HG03097 (cell line): ENCODE measurements around the gene COBL.

Experiments
- ATAC-seq: cut with Tn5 transposase; IDR thresholded peaks from one replicate; pipeline ENCODE4 v1.9.1; 2021; ENCODE audit not compliant: unreplicated experiment, low FRiP score

The COBL gene

DNA sequence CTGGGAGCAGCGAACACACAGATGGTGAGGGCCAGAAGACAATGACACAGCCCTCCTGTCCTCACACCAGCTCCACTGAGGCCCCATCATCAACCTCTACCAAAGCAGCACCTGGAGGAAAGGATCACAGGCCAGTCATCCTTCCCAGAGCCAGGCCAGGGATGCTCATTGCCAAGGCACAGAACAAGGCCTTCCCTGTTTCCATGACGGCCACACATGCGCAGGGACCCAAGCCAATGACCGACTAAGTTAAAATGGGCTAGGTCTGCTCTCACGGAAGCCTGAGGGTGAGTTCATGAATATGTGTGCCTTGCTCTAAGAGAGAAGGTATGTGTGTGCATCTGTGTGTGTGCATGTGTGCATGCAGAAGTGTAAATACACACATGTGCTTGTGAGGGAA lies 39.6 kb downstream of the COBL start:
- no peak for ATAC-seq

DNA sequence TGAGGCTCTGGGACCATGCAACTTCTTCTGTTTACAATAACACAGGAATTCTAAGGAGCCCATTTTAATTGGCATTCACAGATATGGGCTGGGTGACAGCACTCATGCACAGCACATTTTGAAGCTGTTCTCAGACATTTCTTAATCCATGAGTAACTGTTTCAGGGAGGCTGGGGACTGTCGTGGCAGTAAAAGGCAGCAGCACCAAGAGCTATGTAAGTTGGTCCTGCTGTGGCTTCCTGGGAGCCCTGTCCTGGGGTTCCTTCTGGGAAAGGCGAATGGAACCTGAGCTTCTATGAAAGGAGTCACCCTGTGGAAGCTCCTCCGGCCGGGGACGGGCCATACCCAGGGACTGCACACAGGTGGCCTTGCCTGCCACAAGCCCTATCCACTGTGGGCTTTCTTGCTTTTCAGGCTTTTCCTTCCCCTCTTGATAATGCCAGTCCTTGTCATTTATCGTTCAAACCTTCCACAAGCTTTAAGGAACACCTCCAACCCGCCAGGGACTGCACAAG lies 40.5 kb downstream of the COBL start:
- ATAC-seq: no peak

DNA sequence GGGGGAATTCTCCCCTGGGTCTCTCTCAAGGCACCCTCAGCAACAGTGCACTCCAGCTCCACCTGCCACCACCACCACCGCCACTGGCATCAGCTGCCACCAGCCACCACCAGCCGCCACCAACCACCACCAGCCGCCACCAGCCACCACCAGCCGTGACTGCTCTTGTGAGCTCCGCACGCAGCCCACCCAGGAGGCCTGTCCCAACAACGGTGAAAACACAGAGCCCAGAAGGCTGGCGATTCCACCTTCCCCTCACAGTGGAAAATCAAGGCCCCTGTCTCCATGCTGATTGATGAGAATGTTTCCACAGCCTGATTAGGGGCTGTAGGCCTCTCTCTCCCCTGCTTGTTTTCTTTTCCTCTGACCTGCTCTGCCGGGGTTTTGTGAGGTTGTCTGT lies 41.1 kb downstream of the COBL start:
- no peak for ATAC-seq

DNA sequence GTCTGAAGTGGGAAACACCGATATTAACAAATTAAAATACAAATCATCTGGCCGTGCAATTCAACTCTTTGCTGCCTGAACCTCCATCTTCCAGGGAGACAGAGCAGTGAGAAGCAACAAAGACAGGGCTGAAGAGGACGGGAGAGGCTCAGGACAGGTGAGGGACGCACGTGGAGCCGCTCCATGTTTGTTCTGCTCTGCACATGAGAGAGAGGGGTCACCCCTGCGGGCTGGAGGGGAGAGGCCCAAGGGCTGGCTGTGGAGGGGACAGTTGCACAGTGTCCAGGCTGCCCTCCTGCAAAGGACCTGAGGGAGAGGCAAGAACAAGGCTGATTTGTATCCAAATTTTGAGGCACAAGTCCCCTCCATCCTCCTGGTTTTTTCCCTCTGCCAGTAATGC lies 41.7 kb downstream of the COBL start:
- ATAC-seq: no peak

DNA sequence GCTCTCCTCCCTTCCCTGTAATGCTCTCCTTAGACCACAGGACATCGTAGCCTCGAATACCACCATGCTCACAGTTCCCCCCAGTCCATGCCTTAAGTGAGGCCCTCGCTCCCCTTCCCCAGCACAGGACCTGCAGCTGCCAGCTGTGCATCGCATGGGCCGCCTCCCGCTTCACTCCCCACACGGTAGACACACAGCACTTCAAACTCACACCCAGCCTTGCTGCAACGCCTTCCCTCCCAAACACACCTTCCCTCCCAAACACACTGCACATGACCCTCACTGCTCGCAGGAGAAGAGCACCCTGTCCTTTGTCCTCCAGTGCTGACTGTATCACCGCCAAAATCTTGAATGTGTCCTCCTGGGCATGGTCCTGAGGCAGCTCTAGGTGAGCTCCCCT lies 42.6 kb downstream of the COBL start:
- ATAC-seq: no peak

DNA sequence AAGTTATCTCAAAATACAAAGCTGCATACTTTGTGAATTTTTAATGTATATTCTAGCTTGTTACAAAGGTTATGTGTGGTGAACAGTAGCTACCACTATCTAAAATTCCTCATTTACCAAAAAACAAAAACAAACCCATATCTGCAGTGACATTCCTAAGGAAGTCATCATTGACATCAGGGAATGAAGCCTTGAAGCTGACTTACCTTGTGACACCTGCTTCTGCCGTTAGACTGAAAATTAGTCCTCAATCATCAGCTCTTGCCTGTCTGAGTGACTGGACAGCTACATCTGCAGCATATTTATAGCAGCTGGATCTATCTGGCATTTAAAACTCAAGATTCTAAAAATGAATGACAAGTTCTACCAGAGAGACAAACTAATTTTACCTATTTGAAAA lies 43.2 kb downstream of the COBL start:
- no peak for ATAC-seq

DNA sequence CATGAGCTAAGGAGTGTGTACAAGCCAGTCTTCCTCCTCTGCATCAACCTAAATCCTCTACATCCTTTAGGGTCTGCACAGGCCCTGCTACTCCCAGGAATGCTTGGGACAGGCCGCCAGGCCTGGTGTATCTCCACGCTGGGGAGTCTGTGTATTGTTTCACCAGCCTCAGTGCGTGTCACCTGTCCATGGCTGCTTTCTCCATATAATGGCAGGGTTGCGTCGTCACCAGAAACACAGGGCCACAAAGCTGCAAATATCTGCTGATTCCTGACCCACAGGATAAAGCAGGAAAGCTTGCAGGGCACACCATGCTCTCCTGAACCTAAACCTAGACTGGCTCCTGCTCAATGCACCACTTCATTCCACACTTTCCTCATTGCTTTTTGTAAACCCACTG lies 45.6 kb downstream of the COBL start:
- no peak for ATAC-seq

DNA sequence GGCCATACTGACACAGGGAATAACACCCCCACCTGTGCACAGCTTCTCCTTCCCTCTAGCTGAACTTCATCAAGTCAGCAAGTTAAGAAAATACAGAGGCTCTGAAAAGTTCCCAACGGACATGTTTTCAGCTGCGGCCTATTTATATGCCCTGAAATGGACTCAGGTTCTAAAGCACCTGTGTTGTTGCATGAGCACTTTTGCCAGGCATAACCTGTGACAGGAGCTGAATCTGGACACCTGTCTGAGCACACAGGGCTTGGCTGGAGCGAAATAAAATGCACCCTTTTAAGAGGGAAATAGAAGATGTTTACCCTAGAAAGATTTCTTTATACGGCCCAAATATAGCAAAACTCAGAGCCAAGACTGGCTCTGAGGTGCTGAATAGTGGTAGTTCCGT lies 46.7 kb downstream of the COBL start:
- ATAC-seq: no peak

DNA sequence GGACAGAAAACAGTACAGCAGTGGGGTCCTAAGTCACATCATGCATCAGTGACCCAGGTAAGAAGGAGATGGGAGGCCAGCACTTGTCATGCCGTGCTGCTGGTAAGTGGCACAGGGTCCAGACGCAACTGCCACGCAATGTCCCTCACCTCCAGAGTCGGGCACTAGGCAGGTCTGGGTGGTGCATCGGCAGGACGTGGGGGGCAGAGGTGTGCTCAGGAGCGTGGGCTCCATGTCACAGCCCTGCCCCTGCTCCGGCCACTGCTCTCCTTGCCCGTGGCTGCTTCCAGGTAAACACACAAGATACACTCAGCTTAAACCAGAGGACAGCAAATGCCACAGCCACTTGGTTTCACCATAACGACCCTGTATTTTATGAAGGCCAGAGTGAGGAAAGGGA lies 47.3 kb downstream of the COBL start:
- ATAC-seq: no peak

DNA sequence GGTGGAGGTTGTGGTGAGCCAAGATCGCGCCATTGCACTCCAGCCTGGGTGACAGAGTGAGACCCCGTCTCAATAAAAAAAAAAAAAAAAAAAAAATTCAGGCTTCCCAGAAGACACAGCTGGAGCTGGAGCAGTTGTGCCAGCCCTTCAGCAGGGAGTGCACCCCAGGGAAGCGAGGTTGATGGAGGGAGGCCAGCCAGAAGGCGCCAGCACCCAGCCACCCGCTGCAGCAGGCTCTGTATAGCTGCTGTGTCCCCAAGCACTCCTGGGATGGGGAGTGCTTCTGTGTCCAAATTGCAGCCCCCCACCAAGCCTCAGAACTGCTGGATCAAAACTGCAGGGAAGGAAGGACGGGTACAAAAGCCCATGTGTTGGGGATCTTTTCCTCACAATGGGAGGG lies 47.8 kb downstream of the COBL start:
- no peak for ATAC-seq

DNA sequence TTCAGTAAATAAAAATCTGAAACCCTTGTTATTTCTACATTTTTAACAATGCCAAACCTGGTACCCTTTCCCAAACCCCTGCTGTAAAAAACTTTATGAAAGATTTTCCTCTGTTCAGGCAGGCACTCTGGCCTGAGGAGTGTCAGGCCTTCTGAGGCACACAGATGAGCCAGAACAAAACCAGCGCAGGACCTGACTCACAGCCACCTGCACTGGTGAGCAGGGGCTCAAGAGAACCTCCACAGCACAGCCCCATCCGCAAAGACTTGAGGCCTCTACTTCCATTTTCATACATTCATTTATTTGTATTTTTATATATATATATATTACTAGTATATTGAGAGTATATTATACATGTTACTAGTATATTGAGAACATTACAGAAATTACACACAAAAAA lies 49.4 kb downstream of the COBL start:
- no peak for ATAC-seq

DNA sequence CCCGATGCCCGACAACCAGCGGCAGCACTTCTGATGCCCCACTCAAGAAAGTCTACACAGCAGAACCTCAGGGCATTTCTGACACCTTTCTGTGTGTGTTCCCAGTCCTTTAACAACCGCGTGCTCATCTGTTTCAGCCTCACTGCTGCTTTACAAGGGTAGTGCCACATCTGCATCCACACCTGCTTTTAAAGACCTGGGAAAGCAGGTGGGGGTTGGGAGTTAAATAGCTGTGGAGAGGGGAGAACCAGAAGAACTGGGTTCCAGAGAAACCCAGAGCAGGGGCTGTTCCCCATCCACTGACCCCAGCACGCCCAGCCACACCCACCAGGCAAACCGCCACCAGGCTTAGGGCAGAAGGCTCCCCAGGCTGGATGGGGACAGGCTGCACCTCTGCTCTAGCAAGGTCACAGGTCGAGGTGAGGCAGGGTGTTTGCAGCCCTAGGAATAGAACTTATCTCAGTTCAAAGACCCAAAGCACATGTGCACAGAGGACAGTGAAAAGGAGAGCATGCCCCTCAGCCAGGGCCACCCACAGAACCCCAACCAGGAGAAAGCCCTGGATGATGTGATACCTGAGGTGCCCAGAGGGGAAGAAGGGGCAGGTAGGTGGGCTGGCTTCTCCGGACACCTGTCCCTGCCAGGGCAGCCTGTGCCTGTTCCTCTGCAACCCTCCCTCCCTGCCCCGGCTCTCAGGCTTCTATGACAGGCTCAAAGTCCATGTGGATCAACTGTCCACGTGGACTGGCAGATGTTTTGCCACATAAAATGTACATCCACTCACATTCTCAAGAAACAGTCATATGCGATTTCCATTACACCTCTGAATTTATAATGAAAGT lies 51.3 kb downstream of the COBL start:
- ATAC-seq: no peak

DNA sequence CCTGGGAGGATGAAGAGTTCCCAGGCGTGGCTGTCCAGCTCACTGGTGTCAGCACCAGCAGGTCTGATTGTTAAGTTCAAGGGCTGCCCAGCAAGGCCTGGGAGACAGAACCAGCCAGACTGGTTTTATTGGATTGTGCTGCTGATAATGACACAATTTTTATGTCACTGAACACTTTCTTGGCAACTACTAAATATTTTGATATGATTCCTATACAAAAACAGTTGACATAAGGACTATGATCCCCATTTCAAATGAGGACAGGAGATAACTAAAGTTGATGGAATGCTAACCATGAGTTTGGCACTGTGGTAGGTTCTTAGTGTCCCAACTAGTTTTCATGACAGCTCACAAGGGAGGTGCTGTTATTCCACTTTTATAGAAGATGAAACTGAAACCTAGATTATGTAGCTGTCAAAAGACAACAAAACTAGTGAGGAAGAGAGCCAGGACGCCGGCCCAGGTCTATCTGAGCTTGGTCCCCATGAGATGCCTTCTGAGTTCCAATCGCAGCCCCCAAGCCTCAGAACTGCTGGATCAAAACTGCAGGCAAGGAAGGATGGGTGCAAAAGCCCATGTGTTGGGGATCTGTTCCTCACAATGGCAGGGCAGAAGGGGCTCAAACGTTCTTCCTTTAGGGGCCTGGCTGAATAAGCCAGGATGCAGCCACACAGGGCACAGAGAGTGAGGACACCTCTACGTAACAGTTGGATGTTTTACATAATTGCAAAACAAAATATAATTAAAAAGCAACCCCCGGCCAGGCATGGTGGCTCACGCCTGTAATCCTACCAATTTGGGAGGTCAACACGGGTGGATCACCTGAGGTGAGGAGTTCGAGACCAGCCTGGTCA lies 52.8 kb downstream of the COBL start:
- ATAC-seq: no peak

DNA sequence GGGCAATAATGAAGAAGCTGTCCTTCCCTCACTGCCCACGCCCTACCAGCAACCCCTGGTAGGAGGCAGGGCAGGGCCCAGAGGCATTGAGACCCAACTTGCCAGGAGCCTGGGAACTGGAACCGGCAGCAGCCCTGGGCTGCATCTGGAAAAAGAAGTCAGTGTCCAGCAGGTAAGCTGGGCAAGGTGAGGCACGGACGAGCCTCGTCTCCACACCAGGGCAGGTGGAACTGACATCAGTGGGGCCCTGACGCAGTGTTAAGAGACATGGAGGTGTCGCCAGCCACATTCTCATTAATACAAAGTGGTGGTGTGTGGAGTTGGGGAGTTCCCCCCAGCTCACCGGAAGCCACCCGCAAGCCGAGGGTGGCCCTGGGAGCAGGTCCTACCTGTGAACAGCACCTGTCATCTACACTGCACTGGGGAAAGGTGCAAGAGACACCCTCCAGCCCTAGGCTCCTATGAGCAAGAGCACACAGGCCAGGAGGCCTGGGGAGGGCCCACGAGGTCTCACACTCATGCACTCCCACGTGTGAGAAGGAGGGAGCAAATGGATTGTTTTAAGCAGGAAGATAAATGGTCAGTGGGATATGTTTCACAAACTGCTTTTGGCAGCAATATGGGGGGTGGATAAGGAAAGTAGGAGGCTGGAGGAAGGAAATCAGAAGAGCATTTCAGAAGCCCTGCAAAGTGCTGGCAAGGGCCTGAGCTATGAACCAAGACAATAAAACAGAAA lies 53.6 kb downstream of the COBL start:
- ATAC-seq: no peak

DNA sequence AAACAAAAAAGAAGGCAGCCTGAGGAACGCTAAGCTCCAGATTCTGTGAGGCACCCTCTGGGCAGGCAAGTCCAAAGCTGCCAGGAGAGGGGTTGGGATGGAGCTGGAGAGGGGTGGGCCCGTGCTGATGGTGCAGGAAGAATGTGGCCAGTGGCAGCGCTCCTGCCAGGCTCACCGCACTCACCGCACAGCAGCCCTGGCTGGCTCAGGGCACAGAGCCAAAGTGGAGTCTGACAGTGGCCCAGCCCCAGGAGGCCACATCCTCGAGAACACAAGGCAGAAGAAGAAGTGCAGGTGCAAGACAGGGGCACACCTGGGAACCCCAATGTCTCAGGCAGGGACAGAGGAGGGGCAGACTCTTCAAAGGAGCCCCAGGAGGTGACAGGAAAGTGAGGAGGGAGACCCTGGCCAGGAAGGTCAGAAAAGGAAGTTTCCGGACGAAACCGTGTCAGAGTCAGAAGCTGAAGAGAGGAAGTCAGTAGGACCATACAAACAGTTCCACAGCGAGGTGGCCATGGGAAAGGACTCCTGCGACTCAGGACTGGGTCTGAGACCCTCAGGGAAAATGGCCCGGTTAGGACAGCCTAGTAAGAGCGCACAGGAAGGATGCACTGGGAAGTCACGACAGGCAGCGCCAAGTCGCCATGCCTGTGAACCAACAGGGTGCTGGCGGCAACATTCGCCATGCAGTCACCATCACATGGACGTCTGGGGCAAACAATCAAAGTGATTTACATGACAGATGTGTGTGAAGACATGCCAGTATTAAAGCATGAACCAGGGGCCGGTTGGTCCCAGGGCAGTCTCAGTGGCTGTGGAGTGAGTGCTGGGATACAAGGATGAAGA lies 54.4 kb downstream of the COBL start:
- ATAC-seq: no peak

DNA sequence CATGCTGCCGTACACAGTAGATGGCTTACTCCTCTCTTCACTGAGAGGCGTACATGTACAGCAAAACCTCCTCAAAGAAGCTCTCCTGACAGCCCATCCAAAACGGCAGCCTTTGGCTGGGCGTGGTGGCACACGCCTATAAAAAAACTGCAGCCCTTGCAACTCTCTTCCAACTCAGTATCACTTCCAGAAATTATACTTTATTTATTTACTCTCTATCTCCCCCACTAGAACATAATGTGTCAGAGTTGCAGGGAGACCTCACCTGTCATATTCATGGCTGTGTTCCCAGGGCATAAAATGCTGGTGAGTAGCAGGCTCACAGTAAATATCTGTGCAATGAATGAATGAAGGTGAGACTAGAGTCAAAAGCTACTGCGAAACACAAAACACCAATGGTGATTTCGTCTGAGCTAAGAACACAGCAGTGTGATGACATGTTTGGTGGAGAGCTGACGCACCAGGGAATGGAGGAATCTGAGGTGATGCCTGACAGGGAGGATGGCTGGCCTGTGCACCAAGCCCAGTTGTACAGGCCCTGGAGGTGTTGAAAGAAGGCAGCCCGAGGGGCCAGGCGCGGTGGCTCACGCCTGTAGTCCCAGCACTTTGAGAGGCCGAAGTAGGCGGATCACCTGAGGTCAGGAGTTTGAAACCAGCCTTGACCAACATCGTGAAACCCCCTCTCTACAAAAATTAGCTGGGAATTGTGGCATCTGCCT lies 55.3 kb downstream of the COBL start:
- no peak for ATAC-seq

DNA sequence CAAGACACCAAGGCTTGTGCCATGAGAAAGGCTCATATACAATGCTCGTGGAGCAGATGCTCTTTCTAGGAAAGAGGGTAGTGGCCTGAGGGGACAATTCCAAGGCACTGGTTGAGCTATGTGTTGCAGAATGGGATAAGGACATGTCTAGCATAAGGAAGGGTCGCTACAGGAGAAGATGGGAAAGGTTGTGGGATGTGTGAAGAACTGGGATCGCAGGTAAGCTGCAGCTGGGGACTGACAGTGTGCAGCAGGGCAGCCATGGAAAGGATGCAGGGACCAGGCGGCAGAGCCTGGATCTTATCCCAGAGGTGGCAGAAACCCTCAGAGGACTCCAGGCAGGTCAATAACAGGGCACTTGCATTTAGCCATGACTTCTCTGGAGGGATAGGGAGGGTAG lies 56.1 kb downstream of the COBL start:
- no peak for ATAC-seq

DNA sequence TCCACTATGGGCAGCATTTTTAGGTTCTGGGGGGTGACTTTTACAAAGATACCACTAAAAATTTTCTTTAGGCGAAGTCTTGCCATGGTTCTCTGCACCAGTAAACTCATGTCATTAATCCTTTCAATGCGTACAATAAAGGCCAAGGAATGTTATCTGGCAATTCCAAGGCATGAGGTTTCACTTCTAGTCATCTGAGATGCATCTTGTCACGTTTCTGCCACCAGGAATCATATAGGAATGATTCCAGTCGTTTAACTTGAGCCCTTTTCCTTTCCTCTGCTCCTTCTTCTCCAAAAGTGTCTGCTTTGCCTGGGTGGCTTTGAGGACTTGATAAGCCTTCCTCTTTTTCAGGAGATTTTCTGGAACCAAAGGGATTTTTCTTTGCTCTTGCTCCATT lies 56.8 kb downstream of the COBL start:
- ATAC-seq: no peak

DNA sequence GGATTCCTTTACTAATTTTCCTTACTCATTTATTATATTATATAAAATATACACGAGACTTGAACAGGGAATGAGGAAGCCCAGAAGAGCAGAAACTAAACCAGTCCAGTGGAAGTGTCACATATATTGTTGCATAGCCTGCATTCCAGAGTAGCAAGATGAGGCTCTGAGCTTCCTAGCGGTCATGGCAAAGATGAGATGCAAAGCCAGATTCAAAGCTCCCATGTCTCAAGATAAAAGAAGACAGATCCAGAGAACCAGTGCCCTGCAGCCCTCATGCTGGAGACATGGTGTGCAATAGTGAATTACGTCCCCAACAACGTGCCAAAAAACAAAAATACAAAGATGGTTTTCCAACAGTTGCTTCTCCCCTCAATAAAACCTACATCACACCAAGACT lies 59.7 kb downstream of the COBL start:
- ATAC-seq: no peak
